HCT116 (cell line): ENCODE data around the gene SIAE.

Source experiments
- CTCF ChIP-seq, 3 experiments: fragments of 200-600 bp in 1 of 3; sonication (generic) in 1 of 3; IDR thresholded peaks in 2 of 3; conservative IDR thresholded peaks in 1 of 3; 2 replicates each; pipeline ENCODE4 v1.5.1; 2012 to 2017; ENCODE audit warnings: low read depth in 2 of 3, low read length in 2 of 3, antibody characterized with exemption in 1 of 3, borderline replicate concordance in 1 of 3, control low read depth in 1 of 3, mild to moderate bottlenecking in 1 of 3, mixed read lengths in 1 of 3, mixed run types in 1 of 3, moderate library complexity in 1 of 3; ENCODE audit not compliant: insufficient read depth in 1 of 3
- EZH2 ChIP-seq: fragments of 200-600 bp; sonication (generic); IDR thresholded peaks from 2 replicates; pipeline ENCODE4 v1.6.1; 2017; ENCODE audit warnings: antibody characterized with exemption, mixed run types
- POLR2A ChIP-seq: IDR thresholded peaks from 2 replicates; pipeline ENCODE4 v1.7.0; 2011; ENCODE audit warnings: borderline replicate concordance; ENCODE audit not compliant: insufficient read depth, insufficient read length; ENCODE audit errors: extremely low read depth
- POLR2AphosphoS5 ChIP-seq: IDR thresholded peaks from 2 replicates; pipeline ENCODE4 v1.6.1; 2011; ENCODE audit warnings: mild to moderate bottlenecking, low read depth, low read length, moderate library complexity

- TF ChIP-seq CTCF (IDR thresholded peaks at IDR 0.05 in 2 of 3, conservative IDR thresholded peaks at IDR 0.05 in 1 of 3; ENCODE audit: borderline replicate concordance in 1 of 3, insufficient read depth in 1 of 3, low read depth in 2 of 3, low read length in 2 of 3), result no peak
- no peak for TF ChIP-seq POLR2AphosphoS5
- TF ChIP-seq POLR2A, result no peak
- no peak for TF ChIP-seq EZH2
Measured at GRCh38 chr11:124643042-124643604, 30.4 kb downstream of the SIAE start.
